Activated gamma-delta T cell (primary cell): ENCODE data around the gene PKNOX2.

Experiments used
- DNase-seq: peaks from one replicate; lab custom pipeline; 2025; lab: John Stamatoyannopoulos, UW

The PKNOX2 gene

GRCh38 chr11:125358254-125358840 lies 193.8 kb downstream of the PKNOX2 start:
- DNase-seq: no peak

- DNase-seq: no peak
These were observed 194.6 kb downstream of the PKNOX2 start for GRCh38 chr11:125359130-125359529.

GRCh38 chr11:125360066-125360465 lies 195.5 kb downstream of the PKNOX2 start:
- DNase-seq: no peak

- no peak for DNase-seq
These were observed 199.7 kb downstream of the PKNOX2 start for GRCh38 chr11:125364121-125364826.

GRCh38 chr11:125365196-125365931 lies 200.8 kb downstream of the PKNOX2 start:
- no peak for DNase-seq

GRCh38 chr11:125367710-125368109 lies 203.2 kb downstream of the PKNOX2 start:
- DNase-seq: no peak

- DNase-seq: no peak
These were observed 204.2 kb downstream of the PKNOX2 start for GRCh38 chr11:125368757-125369156.

- DNase-seq: no peak
These were observed 205.3 kb downstream of the PKNOX2 start for GRCh38 chr11:125369808-125370207.

- DNase-seq: no peak
These were observed 206.2 kb downstream of the PKNOX2 start for GRCh38 chr11:125370561-125371389.

GRCh38 chr11:125371431-125371935 lies 206.9 kb downstream of the PKNOX2 start:
- DNase-seq: no peak

- DNase-seq: no peak
These were observed 207.5 kb downstream of the PKNOX2 start for GRCh38 chr11:125372088-125372487.

GRCh38 chr11:125372911-125373310 lies 208.4 kb downstream of the PKNOX2 start:
- DNase-seq: no peak

GRCh38 chr11:125373426-125374391 lies 209.2 kb downstream of the PKNOX2 start:
- DNase-seq: no peak

- DNase-seq: no peak
These were observed 209.8 kb downstream of the PKNOX2 start for GRCh38 chr11:125374398-125374797.

GRCh38 chr11:125375146-125375545 lies 210.6 kb downstream of the PKNOX2 start:
- no peak for DNase-seq

GRCh38 chr11:125376117-125376516 lies 211.6 kb downstream of the PKNOX2 start:
- no peak for DNase-seq

- no peak for DNase-seq
These were observed 212.3 kb downstream of the PKNOX2 start for GRCh38 chr11:125376856-125377255.

- no peak for DNase-seq
These were observed 213.5 kb downstream of the PKNOX2 start for GRCh38 chr11:125378083-125378482.

- DNase-seq: no peak
These were observed 214.0 kb downstream of the PKNOX2 start for GRCh38 chr11:125378571-125378970.

GRCh38 chr11:125379565-125379964 lies 215.0 kb downstream of the PKNOX2 start:
- no peak for DNase-seq

GRCh38 chr11:125379981-125380380 lies 215.4 kb downstream of the PKNOX2 start:
- DNase-seq: no peak
